ENCODE data around the gene AQP11.

Gene AQP11

GRCh38 chr11:77557553-77557952, 32.2 kb upstream of the AQP11 start:
- DNase-seq (ENCODE audit: low read depth), result peak; percentile 35
- H3K4me3 ChIP-seq (ENCODE audit: low read depth, low read length), result no peak overlapping the region
- TF ChIP-seq CTCF (IDR thresholded peaks at IDR 0.05; ENCODE audit: insufficient read depth, low read depth, low read length, missing control alignments), result peak; percentile 18

GRCh38 chr11:77558380-77558779, 31.4 kb upstream of the AQP11 start:
- TF ChIP-seq CTCF (IDR thresholded peaks at IDR 0.05; ENCODE audit: insufficient read depth, low read depth, low read length, missing control alignments), result no peak
- H3K4me3 ChIP-seq (ENCODE audit: low read depth, low read length), result no peak overlapping the region
- DNase-seq (ENCODE audit: low read depth), result no peak

- DNase-seq (ENCODE audit: low read depth), result no peak
- H3K4me3 ChIP-seq (ENCODE audit: low read depth, low read length), result no peak overlapping the region
Measured at GRCh38 chr11:77559686-77560401, 29.9 kb upstream of the AQP11 start.

GRCh38 chr11:77560605-77561004, 29.1 kb upstream of the AQP11 start:
- DNase-seq (ENCODE audit: low read depth), result no peak
- H3K4me3 ChIP-seq (ENCODE audit: low read depth, low read length), result no peak overlapping the region
- no peak for TF ChIP-seq CTCF (IDR thresholded peaks at IDR 0.05; ENCODE audit: insufficient read depth, low read depth, low read length, missing control alignments)

More at GRCh38 chr11:77559686-77560401, 29.9 kb upstream of the AQP11 start:
- no peak for TF ChIP-seq CTCF (IDR thresholded peaks at IDR 0.05; ENCODE audit: insufficient read depth, low read depth, low read length, missing control alignments)

GRCh38 chr11:77561257-77561656, 28.5 kb upstream of the AQP11 start:
- no peak overlapping the region for H3K4me3 ChIP-seq (ENCODE audit: low read depth, low read length)
- TF ChIP-seq CTCF (IDR thresholded peaks at IDR 0.05; ENCODE audit: insufficient read depth, low read depth, low read length, missing control alignments), result no peak
- no peak for DNase-seq (ENCODE audit: low read depth)

- no peak overlapping the region for H3K4me3 ChIP-seq (ENCODE audit: low read depth, low read length)
- no peak for DNase-seq (ENCODE audit: low read depth)
- TF ChIP-seq CTCF (IDR thresholded peaks at IDR 0.05; ENCODE audit: insufficient read depth, low read depth, low read length, missing control alignments), result no peak
Measured at GRCh38 chr11:77568306-77568705, 21.4 kb upstream of the AQP11 start.

Measured in GM12865 (cell line).